Neural cell (in vitro differentiated cells): ENCODE results near the gene KCNK7. TPM values are rescaled to one million over a fixed set of nuclear protein-coding genes. Genes with fewer than 3 reads are reported as not detected.

Experiments used
- H2AFZ ChIP-seq: fragments of 200-600, 300-800 bp; sonication (generic), shearing (Covaris generic); 2 replicates; pipeline ENCODE4 v1.6.0; 2014; ENCODE audit warnings: low read depth, mild to moderate bottlenecking, antibody characterized with exemption, low read length, moderate library complexity
- H3F3A ChIP-seq: fragments of 200-600 bp; shearing (Covaris generic); 2 replicates; pipeline ENCODE4 v1.6.1; 2016; ENCODE audit warnings: mild to moderate bottlenecking, moderate library complexity, mixed read lengths, antibody characterized with exemption, low read length; ENCODE audit not compliant: insufficient read depth, poor library complexity, severe bottlenecking
- H3K27ac ChIP-seq: fragments of 200-600, 300-800 bp; sonication (generic), shearing (Covaris generic); 2 replicates; pipeline ENCODE4 v1.5.1; 2014; ENCODE audit warnings: mild to moderate bottlenecking, low read length, moderate library complexity
- H3K27me3 ChIP-seq: fragments of 300-800, 200-600 bp; sonication (generic), shearing (Covaris generic); 2 replicates; pipeline ENCODE4 v1.6.0; 2014; ENCODE audit warnings: mild to moderate bottlenecking, low read depth, low read length, moderate library complexity; ENCODE audit not compliant: insufficient read depth
- H3K36me3 ChIP-seq: fragments of 300-800, 200-600 bp; sonication (generic), shearing (Covaris generic); 2 replicates; pipeline ENCODE4 v1.5.1; 2014; ENCODE audit warnings: mild to moderate bottlenecking, antibody characterized with exemption, low read length, moderate library complexity; ENCODE audit not compliant: insufficient read depth
- H3K4me2 ChIP-seq: fragments of 300-800, 200-600 bp; sonication (generic), shearing (Covaris generic); 2 replicates; pipeline ENCODE4 v1.6.0; 2014; ENCODE audit warnings: mild to moderate bottlenecking, low read length
- H3K4me3 ChIP-seq: fragments of 300-800, 200-600 bp; sonication (generic), shearing (Covaris generic); 2 replicates; pipeline ENCODE4 v1.5.1; 2014; ENCODE audit warnings: mild to moderate bottlenecking, low read length, moderate library complexity
- H3K79me2 ChIP-seq: fragments of 200-600 bp; shearing (Covaris generic); replicated peaks from 2 replicates; pipeline ENCODE4 v1.6.0; 2014; ENCODE audit warnings: mild to moderate bottlenecking, low read length, moderate library complexity; ENCODE audit not compliant: insufficient read depth
- H3K9ac ChIP-seq: fragments of 300-800, 200-600 bp; sonication (generic), shearing (Covaris generic); 2 replicates; pipeline ENCODE4 v1.6.1; 2016; ENCODE audit warnings: mild to moderate bottlenecking, low read length, mixed read lengths
- H3K9me2 ChIP-seq: fragments of 200-600 bp; shearing (Covaris generic); 2 replicates; pipeline ENCODE4 v1.6.1; 2016; ENCODE audit warnings: mild to moderate bottlenecking, low read length, mixed read lengths; ENCODE audit not compliant: insufficient read depth
- H3K9me3 ChIP-seq: fragments of 200-600, 300-800 bp; sonication (generic), shearing (Covaris generic); 2 replicates; pipeline ENCODE4 v1.6.1; 2016; ENCODE audit warnings: mild to moderate bottlenecking, mixed run types, low read length, moderate library complexity, mixed read lengths
- H4K20me1 ChIP-seq: fragments of 200-600 bp; shearing (Covaris generic); 2 replicates; pipeline ENCODE4 v1.6.1; 2016; ENCODE audit warnings: mild to moderate bottlenecking, mixed run types; ENCODE audit not compliant: insufficient read depth
- CTCF ChIP-seq: fragments of 450-650 bp; IDR thresholded peaks from 2 replicates; pipeline ENCODE4 v1.5.1; 2014; ENCODE audit warnings: antibody characterized with exemption, mild to moderate bottlenecking, moderate library complexity; ENCODE audit not compliant: poor library complexity, severe bottlenecking
- EP300 ChIP-seq: fragments of 450-650 bp; conservative IDR thresholded peaks from 2 replicates; pipeline ENCODE4 v1.6.1; 2014; ENCODE audit warnings: antibody characterized with exemption, mild to moderate bottlenecking, moderate library complexity; ENCODE audit not compliant: poor library complexity, severe bottlenecking
- EZH2 ChIP-seq: fragments of 200-600, 300-800 bp; shearing (Covaris generic), sonication (generic); IDR thresholded peaks from 2 replicates; pipeline ENCODE4 v1.6.1; 2014; ENCODE audit warnings: antibody characterized with exemption, low read length, borderline replicate concordance, mild to moderate bottlenecking; ENCODE audit not compliant: insufficient read depth, poor library complexity, severe bottlenecking
- MXI1 ChIP-seq: fragments of 450-650 bp; conservative IDR thresholded peaks from 2 replicates; pipeline ENCODE4 v1.6.1; 2014; ENCODE audit warnings: antibody characterized with exemption, mild to moderate bottlenecking; ENCODE audit not compliant: poor library complexity, severe bottlenecking
- POLR2AphosphoS5 ChIP-seq: IDR thresholded peaks from 2 replicates; pipeline ENCODE4 v1.6.1; 2012
- RAD21 ChIP-seq: fragments of 450-650 bp; conservative IDR thresholded peaks from 2 replicates; pipeline ENCODE4 v1.6.1; 2014; ENCODE audit warnings: antibody characterized with exemption, mild to moderate bottlenecking, moderate library complexity
- REST ChIP-seq: IDR thresholded peaks from 2 replicates; pipeline ENCODE4 v1.6.1; 2012; ENCODE audit warnings: borderline replicate concordance
- SMC3 ChIP-seq: fragments of 450-650 bp; conservative IDR thresholded peaks from 2 replicates; pipeline ENCODE4 v1.6.1; 2014; ENCODE audit warnings: antibody characterized with exemption, mild to moderate bottlenecking, moderate library complexity; ENCODE audit not compliant: poor library complexity
- TAF1 ChIP-seq: IDR thresholded peaks from 2 replicates; pipeline ENCODE4 v1.6.1; 2012; ENCODE audit warnings: low read depth
- polyA plus RNA-seq: library from polyadenylated mRNA; depleted of rRNA; stranded (reverse); fragments of >200 nt; gene quantifications from 2 replicates; pipeline ENCODE4 v1.2.3, GENCODE V29; 2014

Gene KCNK7
- polyA plus RNA-seq, 1 donor from 2014 or later = 1.1 TPM

DNA sequence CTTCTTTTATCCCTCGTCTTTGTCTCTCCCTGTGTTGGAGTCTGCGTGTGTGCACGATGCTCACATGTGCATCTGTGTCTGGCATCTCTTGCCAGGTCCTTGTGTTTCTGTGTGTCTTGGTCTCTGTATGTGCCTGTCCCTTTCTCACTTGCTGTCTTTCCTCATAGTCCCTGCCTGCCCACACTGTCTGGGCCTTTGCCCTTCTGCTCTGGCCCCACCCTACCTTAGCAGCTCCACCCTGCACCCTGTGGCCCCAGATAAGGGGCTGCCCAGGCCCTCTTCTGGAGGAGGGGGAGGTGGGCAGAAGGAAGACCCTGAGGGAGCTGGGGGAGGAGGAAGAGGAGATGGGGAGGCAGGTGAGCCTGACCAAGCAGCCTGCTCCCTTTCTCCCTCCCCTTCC, 16.9 kb downstream of the KCNK7 start:
- Histone ChIP-seq H2AFZ (no peak overlapping the region), H3K9ac (no peak overlapping the region), H3K9me2 (no peaks in the 10 kb centered on the region), H3K36me3 (no peaks in the 10 kb centered on the region), H3F3A (no peaks in the 10 kb centered on the region), H3K9me3 (no peaks in the 10 kb centered on the region), H3K27ac (no peak overlapping the region), H4K20me1 (peaks cover 9% of the 10 kb centered on the region), H3K4me2 (no peak overlapping the region), H3K79me2 (peaks cover 13% of the 10 kb centered on the region), H3K4me3 (no peak overlapping the region), H3K27me3 (peaks cover 7% of the 10 kb centered on the region)
- TF ChIP-seq POLR2AphosphoS5 (no peak), MXI1 (no peak), RAD21 (no peak)

GRCh38 chr11:65578134-65578533, 17.5 kb downstream of the KCNK7 start:
- Histone ChIP-seq H3K27ac (no peak overlapping the region), H3K9me2 (no peaks in the 10 kb centered on the region), H3K9ac (no peak overlapping the region), H3K4me3 (no peak overlapping the region), H3F3A (no peaks in the 10 kb centered on the region), H4K20me1 (peaks cover 14% of the 10 kb centered on the region), H3K9me3 (no peaks in the 10 kb centered on the region), H3K4me2 (no peak overlapping the region), H3K79me2 (peaks cover 19% of the 10 kb centered on the region), H3K36me3 (no peaks in the 10 kb centered on the region), H3K27me3 (peaks cover 7% of the 10 kb centered on the region), H2AFZ (no peak overlapping the region)
- TF ChIP-seq EP300 = no peak
- TF ChIP-seq REST = no peak
- TF ChIP-seq CTCF = no peak
- no peak for TF ChIP-seq TAF1
- no peak for TF ChIP-seq MXI1
- no peak for TF ChIP-seq RAD21
- no peak for TF ChIP-seq POLR2AphosphoS5
- TF ChIP-seq SMC3 = no peak
- no peak for TF ChIP-seq EZH2

DNA sequence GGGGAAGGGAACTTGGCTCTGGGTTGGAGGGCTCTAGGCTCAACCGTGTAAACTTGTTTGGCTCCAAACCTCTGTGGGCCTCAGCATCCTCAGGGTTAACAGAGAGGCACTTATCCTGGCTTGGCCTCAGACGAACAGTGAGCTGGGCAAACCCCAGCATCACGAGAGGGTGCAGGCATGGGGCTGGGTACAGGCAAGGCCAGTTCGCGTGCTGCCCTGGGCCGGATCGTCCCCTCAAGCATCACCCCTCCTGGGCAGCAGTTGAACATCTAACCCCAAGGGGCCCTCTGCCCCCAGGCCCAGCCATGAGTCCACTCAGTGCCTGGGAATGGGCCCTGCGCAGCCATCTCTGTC, 17.9 kb downstream of the KCNK7 start:
- H3K4me2 ChIP-seq = no peak overlapping the region
- H3F3A ChIP-seq = no peaks in the 10 kb centered on the region
- no peak overlapping the region for H3K9ac ChIP-seq
- peaks cover 7% of the 10 kb centered on the region for H3K27me3 ChIP-seq
- H3K79me2 ChIP-seq = peaks cover 23% of the 10 kb centered on the region
- no peak overlapping the region for H3K27ac ChIP-seq
- H3K36me3 ChIP-seq = no peaks in the 10 kb centered on the region
- H3K4me3 ChIP-seq = no peak overlapping the region
- H3K9me2 ChIP-seq = no peaks in the 10 kb centered on the region
- H4K20me1 ChIP-seq = peaks cover 15% of the 10 kb centered on the region
- no peaks in the 10 kb centered on the region for H3K9me3 ChIP-seq
- TF ChIP-seq EP300 (no peak), RAD21 (no peak), POLR2AphosphoS5 (no peak), MXI1 (no peak), CTCF (no peak), EZH2 (no peak), REST (no peak), SMC3 (no peak), TAF1 (no peak)
- H2AFZ ChIP-seq = no peak overlapping the region
